GM18507 (cell line): Measurements from ENCODE around the gene NR1I3.
"Not testable (repeated sequence)": the region's sequence is repeated elsewhere in the genome, so short reads cannot be mapped to it uniquely, and the experiment has no call there.

Source experiments
- DNase-seq: peaks from one replicate; pipeline ENCODE4 v3.0.0; 2011; ENCODE audit warnings: low read depth; ENCODE audit not compliant: insufficient read length; ENCODE audit errors: extremely low spot score
- FAIRE-seq: peaks from 2 replicates; lab custom pipeline; 2011; peaks lifted over from hg19 to GRCh38; lab: Jason Lieb, UNC

Gene NR1I3

GRCh38 chr1:161238039-161238473, at the start of gene NR1I3:
TSS of gene NR1I3 (minus strand) at chr1:161238203. CDS start at chr1:161236565, 1,638 bp downstream.
- FAIRE-seq (no peak), DNase-seq (no peak)

GRCh38 chr1:161287482-161288054, 49.6 kb upstream of the NR1I3 start:
- DNase-seq, result no peak

GRCh38 chr1:161285521-161285920, 47.5 kb upstream of the NR1I3 start:
- FAIRE-seq, result no peak
- DNase-seq, result no peak

More at GRCh38 chr1:161287482-161288054, 49.6 kb upstream of the NR1I3 start:
- no peak for FAIRE-seq

GRCh38 chr1:161285113-161285512, 47.1 kb upstream of the NR1I3 start:
- DNase-seq (no peak), FAIRE-seq (no peak)

- FAIRE-seq, result no peak
- no peak for DNase-seq
These were observed 45.0 kb upstream of the NR1I3 start for GRCh38 chr1:161282991-161283390.

- DNase-seq, result no peak
- FAIRE-seq, result no peak
These were observed 36.9 kb upstream of the NR1I3 start for GRCh38 chr1:161274874-161275273.

GRCh38 chr1:161273402-161273801, 35.4 kb upstream of the NR1I3 start:
- FAIRE-seq (no peak), DNase-seq (no peak)

GRCh38 chr1:161267321-161267720, 29.3 kb upstream of the NR1I3 start:
- DNase-seq, result no peak
- no peak for FAIRE-seq

- FAIRE-seq, result no peak
These were observed 28.8 kb upstream of the NR1I3 start for GRCh38 chr1:161266836-161267235.

GRCh38 chr1:161266202-161266601, 28.2 kb upstream of the NR1I3 start:
- DNase-seq (no peak), FAIRE-seq (no peak)

More at GRCh38 chr1:161266836-161267235, 28.8 kb upstream of the NR1I3 start:
- DNase-seq, result no peak

GRCh38 chr1:161265305-161265704, 27.3 kb upstream of the NR1I3 start:
- FAIRE-seq (no peak), DNase-seq (no peak)

- FAIRE-seq, result no peak
These were observed 23.5 kb upstream of the NR1I3 start for GRCh38 chr1:161261261-161262235.

GRCh38 chr1:161260376-161261260, 22.6 kb upstream of the NR1I3 start:
- no peak for DNase-seq
- peak; percentile 35 for FAIRE-seq

More at GRCh38 chr1:161261261-161262235, 23.5 kb upstream of the NR1I3 start:
- DNase-seq, result no peak

GRCh38 chr1:161259765-161260164, 21.8 kb upstream of the NR1I3 start:
- FAIRE-seq (no peak), DNase-seq (no peak)

- DNase-seq (no peak), FAIRE-seq (no peak)
These were observed 21.3 kb upstream of the NR1I3 start for GRCh38 chr1:161259345-161259702.

GRCh38 chr1:161258439-161259344, 20.7 kb upstream of the NR1I3 start, which contains the start of gene PCP4L1:
TSS of gene PCP4L1 (plus strand) at chr1:161258745. CDS start at chr1:161258975, 230 bp downstream.
- peak; percentile 35 for FAIRE-seq
- DNase-seq, result peak; percentile 43

GRCh38 chr1:161257109-161257508, 19.1 kb upstream of the NR1I3 start:
- FAIRE-seq, DNase-seq: not testable (repeated sequence)

GRCh38 chr1:161255955-161256520, 18.0 kb upstream of the NR1I3 start:
- not testable (repeated sequence) for FAIRE-seq, DNase-seq
